Endothelial cell of umbilical vein (primary cell): ENCODE measurements around the gene IRX5. TPM values are rescaled to one million over a fixed set of nuclear protein-coding genes. Genes with fewer than 3 reads are reported as not detected.

Source experiments
- BruUV-seq: library from RNA; stranded (reverse); fragments of 400-500 nt; replicated peaks from 2 replicates; lab custom pipeline; 2021; lab: Mats Ljungman, UMichigan
- CTCF ChIA-PET: fragments of 300-600, 350-600 bp; sonication (Branson Sonifier 250); formaldehyde crosslinking; loops from one replicate; lab custom pipeline; 2021; ENCODE audit warnings: antibody characterized with exemption, inconsistent platforms; lab: Charles Lee
- POLR2A ChIA-PET: fragments of 300-600, 350-600 bp; sonication (Branson Sonifier 250); formaldehyde crosslinking; loops from one replicate; lab custom pipeline; 2021; ENCODE audit warnings: antibody characterized with exemption, inconsistent platforms; lab: Charles Lee
- DNase-seq: peaks from one replicate; pipeline ENCODE4 v3.0.0-alpha.2; 2011; ENCODE audit warnings: low read depth, low spot score
- FAIRE-seq: peaks from 2 replicates; lab custom pipeline; 2011; peaks lifted over from hg19 to GRCh38; lab: Jason Lieb, UNC
- H2AFZ ChIP-seq: 2 replicates; pipeline ENCODE4 v1.6.0; 2012; ENCODE audit warnings: low read depth, low read length, control low read depth, inconsistent platforms
- H3K27ac ChIP-seq: 2 replicates; pipeline ENCODE4 v1.5.1; 2011; ENCODE audit warnings: low read depth, mild to moderate bottlenecking, control low read depth, low read length, moderate library complexity; ENCODE audit not compliant: insufficient read depth
- H3K27me3 ChIP-seq, 2 experiments: 2 replicates each; pipeline versions ENCODE4 v1.6.0 to v1.6.1; 2011; ENCODE audit warnings: low read length in 2 of 2, mixed read lengths in 1 of 2; ENCODE audit not compliant: control insufficient read depth in 2 of 2, insufficient read depth in 2 of 2
- H3K36me3 ChIP-seq, 2 experiments: 2 replicates in 1 of 2; 3 replicates in 1 of 2; pipeline ENCODE4 v1.5.1; 2011; ENCODE audit warnings: low read length in 2 of 2, mild to moderate bottlenecking in 1 of 2, moderate library complexity in 1 of 2; ENCODE audit not compliant: control insufficient read depth in 2 of 2, insufficient read depth in 2 of 2; ENCODE audit errors: extremely low read depth in 1 of 2
- H3K4me1 ChIP-seq: 3 replicates; pipeline ENCODE4 v1.5.1; 2011; ENCODE audit warnings: mild to moderate bottlenecking, low read length; ENCODE audit not compliant: control insufficient read depth, insufficient read depth; ENCODE audit errors: extremely low read depth
- H3K4me2 ChIP-seq: 2 replicates; pipeline ENCODE4 v1.6.1; 2011; ENCODE audit warnings: low read length, control low read depth, mixed read lengths; ENCODE audit not compliant: insufficient read depth
- H3K4me3 ChIP-seq, 3 experiments: fragments of 200-600 bp in 1 of 3; sonication (generic), shearing (Covaris generic) in 1 of 3; replicated peaks in 1 of 3; 2 replicates each; pipeline ENCODE4 v1.5.1; 2011 to 2016; ENCODE audit warnings: control low read depth in 3 of 3, low read length in 3 of 3, mild to moderate bottlenecking in 2 of 3, inconsistent platforms in 1 of 3, low read depth in 1 of 3, moderate library complexity in 1 of 3; ENCODE audit not compliant: insufficient read depth in 1 of 3
- H3K79me2 ChIP-seq: 2 replicates; pipeline ENCODE4 v1.6.0; 2012; ENCODE audit warnings: low read length, inconsistent platforms; ENCODE audit not compliant: control insufficient read depth, insufficient read depth
- H3K9ac ChIP-seq: replicated peaks from 2 replicates; pipeline ENCODE3; 2011; ENCODE audit warnings: low read length, control low read depth; ENCODE audit not compliant: insufficient read depth; ENCODE audit errors: extremely low read depth
- H3K9me1 ChIP-seq: replicated peaks from 3 replicates; pipeline ENCODE4 v1.6.0; 2011; ENCODE audit warnings: mild to moderate bottlenecking, low read length; ENCODE audit not compliant: control insufficient read depth, insufficient read depth; ENCODE audit errors: extremely low read depth
- H3K9me3 ChIP-seq: replicated peaks from 2 replicates; pipeline ENCODE4 v1.5.1; 2012; ENCODE audit warnings: low read length, inconsistent platforms; ENCODE audit not compliant: control insufficient read depth, insufficient read depth
- H4K20me1 ChIP-seq: replicated peaks from 2 replicates; pipeline ENCODE3; 2011; ENCODE audit warnings: mild to moderate bottlenecking, low read length; ENCODE audit not compliant: control insufficient read depth, insufficient read depth; ENCODE audit errors: extremely low read depth
- EZH2 ChIP-seq: IDR thresholded peaks from 2 replicates; pipeline ENCODE4 v1.6.1; 2012; ENCODE audit warnings: borderline replicate concordance, low read depth, mild to moderate bottlenecking, moderate library complexity, low read length, inconsistent platforms; ENCODE audit not compliant: severe bottlenecking
- FOS ChIP-seq: IDR thresholded peaks from 2 replicates; pipeline ENCODE4 v1.6.1; 2011; ENCODE audit warnings: mild to moderate bottlenecking, low read length, moderate library complexity, borderline replicate concordance; ENCODE audit not compliant: insufficient read depth
- GATA2 ChIP-seq: IDR thresholded peaks from 2 replicates; pipeline ENCODE4 v1.7.0; 2011; ENCODE audit warnings: low read depth, mild to moderate bottlenecking, moderate library complexity, mixed read lengths, low read length; ENCODE audit not compliant: insufficient read length, insufficient read depth
- JUN ChIP-seq: IDR thresholded peaks from 2 replicates; pipeline ENCODE4 v1.6.1; 2011; ENCODE audit warnings: borderline replicate concordance, low read depth; ENCODE audit not compliant: insufficient read length, insufficient read depth
- MYC ChIP-seq: IDR thresholded peaks from one replicate; pipeline ENCODE4 v1.6.1; 2011; ENCODE audit warnings: mild to moderate bottlenecking, low read depth, low read length
- POLR2A ChIP-seq: IDR thresholded peaks from 2 replicates; pipeline ENCODE4 v1.6.1; 2012; ENCODE audit warnings: low read depth, mild to moderate bottlenecking, control low read depth, low read length
- POLR2AphosphoS5 ChIP-seq: IDR thresholded peaks from 2 replicates; pipeline ENCODE4 v1.6.1; 2012; ENCODE audit warnings: low read depth, mild to moderate bottlenecking, control low read depth, low read length, moderate library complexity; ENCODE audit not compliant: insufficient read depth
- dilution Hi-C: fragments of 300-500 bp; cut with MboI; formaldehyde crosslinking; loops from one replicate; pipeline ENCODE4 v1.15.0; 2019; ENCODE audit warnings: low sequenced_read_pairs; ENCODE audit not compliant: extremely low pct_ligation_motif_present
- intact Hi-C: fragments of 100-400 bp; cut with micrococcal nuclease; formaldehyde crosslinking; loops from one replicate; pipeline ENCODE4 v1.10.0; 2022
- polyA plus RNA-seq, 4 experiments: library from polyadenylated mRNA; depleted of rRNA in 3 of 4; stranded (reverse) in 3 of 4; unstranded in 1 of 4; fragments of >200 nt; gene quantifications; 2 replicates each; pipeline versions ENCODE4 v1.2.1 to v1.2.3, GENCODE V29; 2011 to 2012; ENCODE audit warnings: missing spikeins in 1 of 4
- total RNA-seq: library from RNA; stranded (reverse); gene quantifications from 2 replicates; pipeline ENCODE4 v1.2.3, GENCODE V29; 2021
- TF ChIP-seq, protein P1 (sequence below): IDR thresholded peaks from 2 replicates; pipeline ENCODE4 v1.6.1; 2011; ENCODE audit not compliant: insufficient read depth, insufficient read length
- TF ChIP-seq, protein P2 (sequence below), 2 donors: IDR thresholded peaks; 1 replicate in 1 of 2; 2 replicates in 1 of 2; pipeline ENCODE4 v1.5.1; 2011; ENCODE audit warnings: low read length in 2 of 2, mild to moderate bottlenecking in 2 of 2, moderate library complexity in 2 of 2, control low read depth in 1 of 2, inconsistent platforms in 1 of 2, low read depth in 1 of 2; ENCODE audit not compliant: insufficient read depth in 1 of 2; ENCODE audit errors: extremely low read depth in 1 of 2

IRX5 gene
- total and polyA plus RNA-seq, 2 donors (not counting 3 experiments of a cell fraction or from before 2014, with no cell fraction given): not detected

DNA sequence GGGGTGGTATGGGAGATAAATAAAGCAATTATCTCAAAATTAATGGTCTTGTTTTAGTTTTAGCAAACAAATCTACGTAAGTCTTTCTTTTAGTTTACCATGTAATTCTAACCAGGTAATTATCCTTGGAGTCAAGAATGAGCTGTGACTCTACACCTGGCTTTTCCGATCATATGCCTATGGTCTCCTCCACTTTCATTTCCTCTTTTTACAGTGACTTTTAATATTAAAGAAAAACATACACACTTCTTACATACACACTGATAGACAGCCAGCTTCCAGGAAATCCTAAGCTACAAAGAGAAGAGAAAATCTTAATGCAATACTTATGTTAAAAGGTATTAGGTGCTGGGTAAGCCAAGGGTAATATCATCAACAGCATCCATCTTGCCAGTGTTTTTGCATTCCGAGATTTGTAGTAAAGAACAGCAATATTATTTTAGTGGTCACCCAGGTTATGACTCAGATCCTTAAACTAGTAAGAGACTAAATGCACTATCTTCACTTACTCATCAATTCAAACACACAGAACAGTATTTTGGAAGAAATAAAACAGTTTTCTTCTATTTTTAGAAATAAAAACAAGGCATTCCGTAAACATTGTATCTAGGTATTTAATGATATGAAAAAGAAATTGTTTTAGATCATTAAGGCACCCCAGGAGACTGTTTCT is 4.4 kb upstream of the IRX5 start:
- H3K9ac ChIP-seq: no peak overlapping the region
- BruUV-seq: no TSS peak
- H3K4me3 ChIP-seq: no peak overlapping the region
- H3K36me3 ChIP-seq: no peaks in the 10 kb centered on the region
- CTCF ChIA-PET: interaction anchor here (0.6 to 1.8 kb wide), 2 partner anchors 1141 to 1158 kb away, joined by 3 to 5 read pairs; no protein-coding TSS in a partner anchor
- intact Hi-C loops: loop anchor here (5.0 to 10.0 kb wide), 5 partner anchors 294 to 1409 kb away; partner anchors contain the start of genes FTO and RPGRIP1L
- no peak for FAIRE-seq
- H3K4me1 ChIP-seq: peaks cover 12% of the 10 kb centered on the region
- DNase-seq: no peak
- H3K27ac ChIP-seq: no peak overlapping the region
- H3K27me3 ChIP-seq: peaks cover 10 to 27% of the 10 kb centered on the region in 2 experiments
- TF ChIP-seq, protein P1, sequence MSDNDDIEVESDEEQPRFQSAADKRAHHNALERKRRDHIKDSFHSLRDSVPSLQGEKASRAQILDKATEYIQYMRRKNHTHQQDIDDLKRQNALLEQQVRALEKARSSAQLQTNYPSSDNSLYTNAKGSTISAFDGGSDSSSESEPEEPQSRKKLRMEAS: no peak
- no peak for TF ChIP-seq JUN
- no peak for TF ChIP-seq GATA2
- no peak for TF ChIP-seq EZH2
- no peak for TF ChIP-seq POLR2AphosphoS5
- TF ChIP-seq POLR2A: no peak
- no peak for TF ChIP-seq FOS
- TF ChIP-seq MYC: no peak
- TF ChIP-seq, protein P2, sequence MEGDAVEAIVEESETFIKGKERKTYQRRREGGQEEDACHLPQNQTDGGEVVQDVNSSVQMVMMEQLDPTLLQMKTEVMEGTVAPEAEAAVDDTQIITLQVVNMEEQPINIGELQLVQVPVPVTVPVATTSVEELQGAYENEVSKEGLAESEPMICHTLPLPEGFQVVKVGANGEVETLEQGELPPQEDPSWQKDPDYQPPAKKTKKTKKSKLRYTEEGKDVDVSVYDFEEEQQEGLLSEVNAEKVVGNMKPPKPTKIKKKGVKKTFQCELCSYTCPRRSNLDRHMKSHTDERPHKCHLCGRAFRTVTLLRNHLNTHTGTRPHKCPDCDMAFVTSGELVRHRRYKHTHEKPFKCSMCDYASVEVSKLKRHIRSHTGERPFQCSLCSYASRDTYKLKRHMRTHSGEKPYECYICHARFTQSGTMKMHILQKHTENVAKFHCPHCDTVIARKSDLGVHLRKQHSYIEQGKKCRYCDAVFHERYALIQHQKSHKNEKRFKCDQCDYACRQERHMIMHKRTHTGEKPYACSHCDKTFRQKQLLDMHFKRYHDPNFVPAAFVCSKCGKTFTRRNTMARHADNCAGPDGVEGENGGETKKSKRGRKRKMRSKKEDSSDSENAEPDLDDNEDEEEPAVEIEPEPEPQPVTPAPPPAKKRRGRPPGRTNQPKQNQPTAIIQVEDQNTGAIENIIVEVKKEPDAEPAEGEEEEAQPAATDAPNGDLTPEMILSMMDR (IDR thresholded peaks at IDR 0.05; ENCODE audit: extremely low read depth in 1 of 2, insufficient read depth in 1 of 2, low read depth in 1 of 2, low read length in 2 of 2): no peak
- POLR2A ChIA-PET: no interaction called here
- no peaks in the 10 kb centered on the region for H4K20me1 ChIP-seq
- no peaks in the 10 kb centered on the region for H3K79me2 ChIP-seq
- no peak overlapping the region for H3K4me2 ChIP-seq
- H3K9me1 ChIP-seq: no peaks in the 10 kb centered on the region
- H2AFZ ChIP-seq: no peak overlapping the region
- no peaks in the 10 kb centered on the region for H3K9me3 ChIP-seq
- dilution Hi-C loops: no loop called here
